Colon (tissue), 2 donors: Measurements from ENCODE around the gene NCKAP5.
"Not testable (repeated sequence)": the region's sequence is repeated elsewhere in the genome, so short reads cannot be mapped to it uniquely, and the experiment has no call there.

Source experiments
- FAIRE-seq: peaks from 2 replicates; lab custom pipeline; 2012; peaks lifted over from hg19 to GRCh38; lab: Jason Lieb, UNC
- donor health status: control.
- donor health status: control.

NCKAP5 gene

GRCh38 chr2:132873738-132874137, 694.5 kb downstream of the NCKAP5 start:
- FAIRE-seq, result no peak

DNA sequence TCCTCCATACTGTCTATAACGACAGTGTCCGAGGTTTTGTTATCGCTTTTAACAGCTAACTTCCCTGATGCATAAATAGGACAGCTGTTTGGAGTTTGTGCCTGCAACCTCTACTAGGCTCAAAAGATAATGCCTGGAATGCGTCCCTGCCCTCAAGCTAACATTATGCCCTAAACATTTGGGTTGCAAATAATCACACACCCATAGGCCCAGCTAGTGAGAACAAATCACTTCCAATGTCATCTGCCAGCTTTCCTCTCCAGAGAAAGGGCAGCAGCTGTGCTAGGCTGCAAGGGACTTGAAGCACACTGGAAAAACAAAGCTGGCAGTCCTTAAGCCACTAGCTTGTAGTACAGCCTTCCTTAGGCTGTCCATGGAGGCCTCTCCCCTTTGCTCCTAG, 696.4 kb downstream of the NCKAP5 start:
- FAIRE-seq, result no peak

DNA sequence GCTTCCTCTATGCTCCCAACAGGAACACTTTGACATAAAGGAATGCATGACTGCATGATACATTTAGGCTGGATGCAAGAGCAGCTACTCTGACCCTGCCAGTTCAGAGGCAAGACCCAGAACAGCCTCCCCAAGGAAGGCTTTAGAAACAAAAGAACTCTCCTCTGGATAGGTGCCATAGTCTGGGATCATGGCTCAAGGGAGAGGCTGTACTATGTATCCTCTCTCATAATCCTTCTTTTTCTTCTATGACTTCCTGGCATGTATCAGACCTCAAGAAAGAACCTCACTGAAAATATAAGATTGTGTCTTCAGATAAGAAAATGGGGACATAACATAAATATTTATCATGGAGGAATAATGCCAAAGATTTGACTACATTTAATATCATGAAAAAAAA, 704.3 kb downstream of the NCKAP5 start:
- no peak for FAIRE-seq

DNA sequence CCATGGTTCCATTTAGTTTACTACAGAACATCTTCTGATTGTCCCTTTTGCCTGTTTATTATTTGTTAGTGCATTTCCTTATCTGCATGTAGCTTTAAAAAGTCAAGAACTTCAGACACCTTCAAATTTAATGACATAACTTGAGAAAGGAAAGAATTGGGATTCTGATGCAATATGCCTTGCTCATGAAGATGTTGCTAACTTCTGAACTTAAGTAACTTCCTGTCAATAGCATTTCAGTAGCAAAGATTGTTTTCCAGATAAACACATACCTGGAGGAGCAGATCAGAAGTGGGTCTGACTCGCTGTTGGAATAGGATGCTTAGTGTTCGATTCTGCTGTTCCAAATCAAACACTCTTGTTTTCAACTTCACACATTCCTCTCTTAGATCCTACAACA, 708.0 kb downstream of the NCKAP5 start:
- FAIRE-seq, result no peak

DNA sequence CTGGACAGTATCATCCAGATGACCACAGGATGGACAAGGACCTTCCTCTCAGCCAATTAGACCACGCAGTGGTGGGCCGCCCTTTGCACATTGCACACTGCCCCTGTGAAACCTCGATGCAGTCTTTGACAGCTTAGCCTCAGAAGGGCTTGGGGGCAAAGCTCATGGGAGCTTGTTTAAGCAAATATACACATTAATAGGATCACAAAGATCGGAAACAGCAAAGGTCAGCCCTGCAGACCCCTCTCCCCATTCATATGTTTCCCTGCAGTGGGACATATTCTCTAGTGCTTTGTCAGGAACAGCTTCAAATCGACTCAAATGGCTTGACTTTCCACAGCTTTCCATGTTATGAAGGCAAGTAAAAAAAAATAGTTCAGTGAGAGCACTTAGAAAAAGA, 708.7 kb downstream of the NCKAP5 start:
- FAIRE-seq, result no peak

- no peak for FAIRE-seq
Measured at GRCh38 chr2:132857319-132857718, 710.9 kb downstream of the NCKAP5 start.

DNA sequence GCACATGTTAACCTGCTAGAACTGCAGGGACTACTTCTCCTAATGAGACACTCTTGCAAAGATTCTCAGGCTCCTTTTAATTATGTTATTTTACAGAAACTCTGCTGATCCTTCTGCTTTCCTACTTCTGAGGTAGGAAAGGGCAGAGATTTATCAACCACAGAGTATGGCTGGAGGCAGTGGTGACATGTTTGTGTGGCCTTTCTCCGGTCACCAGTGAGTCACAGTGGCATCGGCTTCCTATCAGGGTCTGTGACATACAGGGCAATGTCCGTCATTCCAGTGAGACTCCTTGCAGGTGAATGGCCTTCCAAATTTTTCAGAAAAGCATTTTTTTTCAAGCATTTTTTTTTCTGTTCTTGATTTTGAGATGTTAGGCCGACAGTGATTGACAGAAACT, 717.6 kb downstream of the NCKAP5 start:
- no peak for FAIRE-seq

DNA sequence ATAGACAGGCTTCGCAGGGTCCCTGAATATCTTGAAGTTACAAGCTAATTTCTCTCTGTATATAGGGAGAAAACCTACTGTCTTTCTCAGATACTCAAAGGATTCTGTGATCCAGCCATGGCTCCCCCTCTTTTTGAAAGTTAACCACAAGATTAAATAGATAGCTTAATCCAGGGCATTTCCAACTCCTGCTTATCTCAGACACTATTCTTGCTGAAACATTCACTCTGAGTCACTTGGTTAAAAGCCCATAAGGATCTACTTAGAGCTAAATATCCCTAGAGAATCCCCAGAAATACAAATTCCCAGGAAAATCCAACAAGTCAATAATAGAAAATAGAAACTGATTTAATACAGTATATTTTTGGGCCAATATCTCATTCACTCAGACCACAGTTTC, 719.1 kb downstream of the NCKAP5 start:
- no peak for FAIRE-seq

DNA sequence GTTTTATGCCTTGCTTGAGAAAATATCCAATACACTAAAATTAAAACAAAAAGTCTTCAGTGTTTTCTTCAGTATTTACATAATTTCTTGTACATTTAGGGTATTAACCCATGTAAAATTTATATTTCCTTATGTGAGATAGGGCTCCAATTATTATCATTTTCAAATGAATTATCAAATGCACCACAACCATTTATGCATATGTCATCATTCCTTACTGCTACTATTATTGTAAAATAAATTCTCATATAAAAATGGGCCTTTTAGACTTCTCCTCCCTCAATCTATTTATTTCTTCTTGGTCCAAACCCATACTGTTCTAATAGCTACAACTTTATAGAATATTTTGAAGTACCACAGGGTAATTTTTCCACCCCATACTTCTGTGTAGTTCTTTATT, 722.9 kb downstream of the NCKAP5 start:
- no peak for FAIRE-seq

DNA sequence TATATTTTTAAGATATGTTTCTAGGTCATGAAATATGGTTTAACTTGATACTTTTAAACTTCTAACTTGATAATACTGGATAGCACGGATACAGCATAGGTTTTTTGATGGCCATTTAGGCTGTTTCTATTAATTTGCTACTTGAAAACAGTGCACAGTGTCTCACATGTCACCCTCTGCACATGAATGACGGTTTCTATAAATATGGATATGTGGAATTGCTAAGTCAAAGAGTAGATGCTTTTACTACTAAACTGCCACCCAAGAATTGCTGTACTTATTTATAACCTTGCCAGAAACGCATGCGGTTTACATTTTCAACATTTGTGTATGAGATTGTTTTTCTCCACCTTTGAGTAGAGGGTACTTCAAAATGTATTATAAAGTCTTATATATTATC, 723.7 kb downstream of the NCKAP5 start:
- no peak for FAIRE-seq

- FAIRE-seq, result no peak
Measured at GRCh38 chr2:132837769-132838168, 730.5 kb downstream of the NCKAP5 start.

GRCh38 chr2:132830321-132830827, 737.9 kb downstream of the NCKAP5 start:
- no peak for FAIRE-seq

GRCh38 chr2:132825601-132826000, 742.7 kb downstream of the NCKAP5 start:
- no peak for FAIRE-seq

DNA sequence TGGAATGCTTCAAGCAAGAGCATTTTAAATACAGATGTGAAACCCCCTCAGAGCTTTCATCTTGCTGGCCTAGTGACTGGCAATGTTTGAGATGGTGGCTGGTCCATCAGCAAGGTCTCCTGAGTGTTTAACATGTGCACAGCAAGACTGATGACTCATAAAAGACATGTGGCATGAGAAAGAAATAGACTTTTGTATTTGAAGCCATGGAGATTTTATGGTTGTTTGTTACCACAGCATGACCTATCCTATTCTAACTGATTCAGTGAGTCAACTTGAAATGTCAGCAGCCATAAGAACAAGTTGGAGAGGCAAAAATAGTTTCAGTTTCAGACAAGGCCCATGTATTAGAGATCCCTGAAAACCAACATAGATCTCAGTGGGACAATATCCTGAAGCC, 743.5 kb downstream of the NCKAP5 start:
- no peak for FAIRE-seq

- FAIRE-seq, result no peak
Measured at GRCh38 chr2:132816234-132816633, 752.0 kb downstream of the NCKAP5 start.

DNA sequence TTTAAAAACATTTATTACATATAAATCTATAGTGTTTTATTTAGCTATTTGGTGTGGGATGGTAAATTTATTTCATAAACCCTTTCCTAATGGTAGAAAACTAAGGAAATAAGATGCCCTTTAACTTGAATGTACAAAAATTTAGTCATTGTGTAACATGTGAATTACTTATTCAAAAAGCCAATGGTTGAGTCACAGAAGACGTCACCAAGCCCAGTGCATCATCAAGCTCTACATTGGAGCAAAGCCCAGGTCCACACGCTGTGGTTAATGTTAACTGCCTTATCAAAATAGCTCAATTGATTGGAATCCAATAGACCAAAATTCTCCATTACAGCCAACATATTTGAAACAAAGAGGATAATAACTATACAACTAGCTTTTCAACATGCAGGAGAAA, 752.7 kb downstream of the NCKAP5 start:
- FAIRE-seq, result no peak

- no peak for FAIRE-seq
Measured at GRCh38 chr2:132814651-132815050, 753.6 kb downstream of the NCKAP5 start.

DNA sequence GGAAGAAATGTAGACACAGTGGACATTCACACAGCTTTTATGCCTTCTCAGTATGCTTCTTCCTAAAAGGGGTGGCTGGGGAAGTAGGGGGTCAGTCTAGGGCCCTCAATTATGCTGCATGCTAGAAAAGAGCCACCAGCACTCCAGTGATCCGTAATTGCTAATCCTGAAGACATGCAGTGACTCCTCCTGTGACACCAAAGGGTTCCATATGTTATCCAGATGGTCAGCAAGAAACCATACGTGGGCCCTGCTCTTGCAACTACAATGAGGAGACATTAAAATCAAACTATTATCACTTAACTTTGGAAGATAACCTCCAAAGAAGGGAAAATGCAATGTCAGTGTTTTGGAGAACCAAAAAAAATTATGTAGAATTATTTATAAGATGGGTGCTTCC, 754.8 kb downstream of the NCKAP5 start:
- FAIRE-seq, result no peak

DNA sequence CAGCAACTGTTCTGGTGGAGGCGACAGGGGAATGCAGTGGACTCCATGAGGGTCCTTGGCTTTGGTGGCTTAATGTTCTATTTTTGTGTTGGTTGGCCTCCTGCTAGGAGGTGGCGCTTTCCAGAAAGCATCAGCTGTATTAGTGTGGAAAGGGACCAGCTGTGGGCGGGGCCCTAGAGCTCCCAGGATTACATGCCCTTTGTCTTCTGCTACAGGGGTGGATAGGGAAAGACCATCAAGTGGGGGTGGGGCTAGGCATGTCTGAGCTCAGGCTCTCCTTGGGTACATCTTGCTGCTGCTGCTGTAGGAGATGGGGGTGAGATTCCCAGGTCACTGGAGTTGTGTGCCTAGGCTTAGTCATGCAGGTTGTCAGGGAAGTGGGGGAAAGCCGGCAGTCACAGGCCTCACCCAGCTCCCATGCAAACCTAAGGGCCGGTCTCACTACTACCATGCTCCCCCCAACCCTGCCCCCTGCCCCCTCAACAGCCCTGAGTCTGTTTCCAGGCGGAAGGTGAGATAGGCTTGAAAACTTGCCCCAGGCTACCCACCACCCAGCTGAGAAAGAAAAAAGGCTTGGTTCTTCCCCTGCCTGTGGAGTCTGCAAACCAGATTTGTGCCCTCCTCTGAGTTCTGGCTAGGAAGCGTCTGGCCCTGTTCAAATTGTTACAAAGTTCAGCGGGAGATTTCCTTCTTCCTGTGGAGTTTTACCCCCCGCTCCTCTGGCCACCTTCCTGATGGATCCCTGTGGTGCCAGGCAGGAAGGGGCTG, 756.9 kb downstream of the NCKAP5 start:
- no peak for FAIRE-seq

GRCh38 chr2:132809962-132810361, 758.3 kb downstream of the NCKAP5 start:
- not testable (repeated sequence) for FAIRE-seq

GRCh38 chr2:132804051-132804450, 764.2 kb downstream of the NCKAP5 start:
- no peak for FAIRE-seq

GRCh38 chr2:132798341-132798740, 769.9 kb downstream of the NCKAP5 start:
- no peak for FAIRE-seq

DNA sequence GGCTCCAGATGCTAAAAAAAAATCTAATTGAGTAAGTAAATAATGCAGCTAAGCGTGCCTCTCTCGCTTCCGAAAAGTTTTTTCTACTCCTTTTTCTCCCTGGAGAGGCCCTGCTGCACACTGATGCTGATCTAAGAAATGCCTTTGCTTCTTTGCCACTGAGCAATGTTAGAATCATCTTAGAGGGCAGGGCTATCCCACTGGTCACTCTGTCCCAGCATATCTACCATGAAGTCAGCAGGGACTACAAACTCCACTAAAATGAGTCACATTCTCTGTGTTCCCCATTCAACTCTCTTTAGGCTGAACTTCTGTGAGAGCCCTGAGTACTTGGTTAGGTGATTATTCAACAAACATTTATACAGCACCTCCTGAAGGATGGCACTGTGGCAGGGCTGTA, 770.7 kb downstream of the NCKAP5 start:
- FAIRE-seq, result no peak

DNA sequence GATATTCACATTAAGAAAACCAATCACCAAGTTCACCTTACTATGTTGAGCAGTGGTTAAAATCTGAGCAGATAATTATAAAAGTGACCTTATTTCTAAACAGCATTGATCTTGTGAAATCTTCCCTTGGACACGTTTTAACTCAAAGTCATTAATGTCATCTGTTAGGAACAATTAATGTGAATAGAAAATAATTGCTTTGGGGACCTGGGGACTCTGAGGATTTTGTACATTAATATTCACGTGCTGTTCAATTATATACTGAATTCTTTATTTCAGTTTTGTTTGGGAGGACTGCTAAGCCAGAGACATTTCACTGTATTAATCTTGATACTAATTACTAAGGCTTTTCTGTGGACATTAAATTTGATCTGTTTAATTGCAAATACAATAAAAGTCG, 771.2 kb downstream of the NCKAP5 start:
- FAIRE-seq, result no peak
